HG03108 (cell line): ENCODE measurements around the gene OR51Q1.

ENCODE experiments used
- ATAC-seq: cut with Tn5 transposase; IDR thresholded peaks from one replicate; pipeline ENCODE4 v1.9.1; 2021; ENCODE audit warnings: moderate library complexity; ENCODE audit not compliant: unreplicated experiment

Gene OR51Q1, protein sequence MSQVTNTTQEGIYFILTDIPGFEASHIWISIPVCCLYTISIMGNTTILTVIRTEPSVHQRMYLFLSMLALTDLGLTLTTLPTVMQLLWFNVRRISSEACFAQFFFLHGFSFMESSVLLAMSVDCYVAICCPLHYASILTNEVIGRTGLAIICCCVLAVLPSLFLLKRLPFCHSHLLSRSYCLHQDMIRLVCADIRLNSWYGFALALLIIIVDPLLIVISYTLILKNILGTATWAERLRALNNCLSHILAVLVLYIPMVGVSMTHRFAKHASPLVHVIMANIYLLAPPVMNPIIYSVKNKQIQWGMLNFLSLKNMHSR

DNA sequence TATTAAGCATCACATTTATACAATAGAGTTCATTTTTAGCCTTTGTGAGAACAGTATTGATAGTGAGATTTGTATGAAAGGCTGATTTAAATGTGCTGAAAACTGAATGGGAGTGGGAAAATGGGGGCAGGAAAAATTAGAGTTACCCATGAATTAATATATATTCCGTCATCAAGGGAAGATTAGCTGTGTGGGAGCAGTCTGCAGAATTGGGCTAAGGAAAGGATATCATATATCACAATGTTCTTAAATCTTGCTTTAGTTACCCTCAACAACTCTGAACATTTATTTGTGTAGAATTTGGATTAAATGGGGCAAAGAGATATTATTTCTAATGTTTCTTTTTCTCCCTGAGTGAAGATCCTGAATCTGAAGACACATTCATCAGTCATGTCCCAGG is at the start of gene OR51Q1:
TSS of gene OR51Q1 (plus strand) at position 301 of the 400 bp plus-strand sequence. CDS start at position 391, 90 bp downstream.
- no peak for ATAC-seq

GRCh38 chr11:5380740-5381342 is 41.1 kb upstream of the OR51Q1 start:
- peak; percentile 83 for ATAC-seq

DNA sequence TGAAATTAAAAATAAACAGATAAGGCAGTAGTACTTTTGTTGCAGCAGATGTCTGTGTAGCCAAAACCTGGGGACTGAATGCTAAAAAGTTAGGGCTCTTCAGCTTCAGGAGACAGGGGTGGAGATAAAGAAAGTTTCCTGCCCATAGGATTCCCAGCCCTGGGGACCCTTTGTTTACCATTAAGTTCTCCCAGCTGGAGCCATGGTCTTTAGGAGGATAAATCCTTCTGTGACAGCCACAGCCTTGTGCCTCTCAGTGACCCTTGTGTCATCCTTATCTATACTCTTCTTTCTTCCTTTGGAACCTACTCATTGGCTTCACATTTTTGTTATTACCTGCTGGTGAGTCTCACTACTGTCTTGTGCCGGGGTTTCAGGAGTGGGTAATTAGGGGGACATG is 38.3 kb upstream of the OR51Q1 start, which contains the start of gene OR51M1:
TSS of gene OR51M1 (plus strand) at position 237 of the 400 bp plus-strand sequence. CDS start 5,587 bp downstream, outside the sequence.
- ATAC-seq = no peak

GRCh38 chr11:5384335-5384734 is 37.6 kb upstream of the OR51Q1 start:
- no peak for ATAC-seq

DNA sequence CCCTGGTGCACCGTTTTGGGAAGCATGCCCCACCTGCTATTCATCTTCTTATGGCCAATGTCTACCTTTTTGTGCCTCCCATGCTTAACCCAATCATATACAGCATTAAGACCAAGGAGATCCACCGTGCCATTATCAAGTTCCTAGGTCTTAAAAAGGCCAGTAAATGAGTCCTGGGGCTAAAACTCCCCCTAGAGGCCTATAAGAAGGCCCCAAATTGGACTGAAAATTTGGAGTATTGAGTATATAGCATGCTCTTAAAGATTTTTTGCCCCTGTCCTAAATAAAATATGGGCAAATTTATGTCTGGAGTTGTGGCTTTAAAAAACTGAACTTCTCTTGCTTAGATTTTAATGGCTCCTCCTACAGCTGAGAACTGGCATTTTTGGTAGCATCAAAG is 31.7 kb upstream of the OR51Q1 start:
- no peak for ATAC-seq

GRCh38 chr11:5394091-5394490 is 27.8 kb upstream of the OR51Q1 start:
- no peak for ATAC-seq

DNA sequence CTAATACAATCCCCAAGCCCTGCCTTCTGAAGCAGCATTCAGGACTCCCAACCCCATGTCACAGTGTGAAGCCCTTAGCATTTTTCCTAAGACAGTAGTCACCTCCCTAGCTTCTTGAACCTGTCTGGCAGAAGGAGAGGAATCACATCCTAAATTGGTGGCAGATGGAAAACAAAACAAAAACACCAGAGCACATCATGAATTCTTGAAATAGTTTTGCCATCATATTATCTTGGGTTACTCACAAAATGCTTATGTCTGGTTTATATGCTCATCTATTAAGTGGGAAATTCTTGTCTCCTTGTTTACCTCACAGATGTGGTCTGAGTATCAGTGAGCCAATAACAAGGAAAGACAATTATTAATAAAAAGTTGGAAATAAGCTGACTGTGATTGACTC is 23.0 kb upstream of the OR51Q1 start:
- no peak for ATAC-seq

DNA sequence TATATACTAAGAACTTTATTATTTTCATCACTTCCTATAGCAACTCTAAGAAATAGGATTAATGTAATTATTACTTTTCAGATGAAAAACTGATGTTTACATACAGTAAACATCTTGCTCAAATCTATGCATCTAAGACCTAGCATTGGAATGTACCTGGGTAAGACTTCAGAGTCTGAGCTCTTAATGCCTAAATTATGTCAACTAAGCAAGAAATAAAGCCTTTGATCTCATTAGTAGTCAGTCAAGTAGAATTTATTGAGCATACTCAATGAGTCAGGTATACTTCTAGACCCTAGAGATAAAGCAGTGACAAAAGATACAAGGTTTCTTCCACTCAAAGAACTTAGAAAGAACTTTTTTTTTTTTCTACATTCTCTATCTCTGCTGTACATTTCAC is 16.7 kb upstream of the OR51Q1 start:
- no peak for ATAC-seq

GRCh38 chr11:5420993-5421392 is 918 bp upstream of the OR51Q1 start:
- ATAC-seq = no peak

DNA sequence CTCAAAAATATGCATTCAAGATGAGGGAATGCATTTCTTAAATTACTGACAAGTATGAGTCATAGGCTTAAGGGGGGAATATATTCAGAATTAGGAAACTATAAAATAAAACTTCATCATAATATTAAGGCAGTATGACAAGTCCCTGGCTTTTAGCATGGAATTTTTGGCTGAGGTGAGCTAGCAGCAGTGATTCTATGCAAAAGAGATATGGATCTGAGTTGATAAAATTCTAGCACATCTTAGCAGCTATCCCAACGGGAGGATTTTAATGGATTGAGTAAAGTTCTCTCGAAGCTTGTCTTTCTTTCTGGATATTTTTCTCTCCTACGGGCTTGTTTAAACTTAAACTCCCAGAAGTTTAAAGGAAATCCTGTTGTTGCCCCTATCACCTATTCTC is 1.2 kb downstream of the OR51Q1 start:
- ATAC-seq = no peak

DNA sequence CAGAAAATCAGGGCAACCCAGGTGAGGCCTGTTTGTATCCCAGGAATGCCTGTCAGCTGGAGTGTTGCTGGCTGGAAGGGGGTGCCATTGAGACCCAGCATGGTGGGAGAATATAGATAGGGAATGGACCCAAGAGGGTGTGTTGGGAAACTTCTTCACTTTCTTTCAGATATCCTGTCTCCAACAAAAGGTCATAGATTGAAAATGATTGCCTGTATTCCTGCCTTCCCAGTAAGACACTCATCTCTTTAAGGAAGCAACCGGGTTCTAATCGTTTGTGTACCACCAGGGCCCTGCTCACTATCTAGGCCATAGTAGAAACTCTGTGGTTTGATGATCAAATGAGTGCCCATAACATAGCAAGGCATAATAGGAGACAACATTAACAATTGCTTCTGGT is 19.5 kb downstream of the OR51Q1 start, which contains the start of gene OR51I1:
TSS of gene OR51I1 (minus strand) at position 101 of the 400 bp plus-strand sequence. CDS start at position 101, 0 bp downstream.
- ATAC-seq = no peak

DNA sequence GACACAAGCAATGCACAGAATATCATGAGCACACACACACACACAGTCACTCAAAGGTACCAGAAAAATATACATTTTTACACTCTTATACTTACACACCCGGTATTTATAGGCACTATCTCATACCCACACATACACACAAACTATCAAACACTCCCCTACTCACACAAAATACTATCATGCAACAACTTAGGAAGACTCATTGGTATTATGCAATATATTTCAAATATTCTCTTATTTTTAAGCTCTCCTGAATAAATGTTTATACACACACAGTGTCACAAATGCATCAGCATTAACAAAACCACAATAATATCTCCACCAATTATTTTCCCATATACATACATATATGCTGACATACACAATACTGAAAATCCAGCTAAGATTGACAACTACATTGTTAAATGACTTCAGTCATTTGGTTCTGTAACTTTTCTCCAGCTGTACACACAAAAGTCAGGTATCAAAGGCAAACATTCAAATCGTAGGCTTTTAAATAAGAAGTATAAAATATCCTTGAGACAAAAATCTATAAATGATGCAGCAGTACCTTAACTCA is 22.0 kb downstream of the OR51Q1 start:
- no peak for ATAC-seq

DNA sequence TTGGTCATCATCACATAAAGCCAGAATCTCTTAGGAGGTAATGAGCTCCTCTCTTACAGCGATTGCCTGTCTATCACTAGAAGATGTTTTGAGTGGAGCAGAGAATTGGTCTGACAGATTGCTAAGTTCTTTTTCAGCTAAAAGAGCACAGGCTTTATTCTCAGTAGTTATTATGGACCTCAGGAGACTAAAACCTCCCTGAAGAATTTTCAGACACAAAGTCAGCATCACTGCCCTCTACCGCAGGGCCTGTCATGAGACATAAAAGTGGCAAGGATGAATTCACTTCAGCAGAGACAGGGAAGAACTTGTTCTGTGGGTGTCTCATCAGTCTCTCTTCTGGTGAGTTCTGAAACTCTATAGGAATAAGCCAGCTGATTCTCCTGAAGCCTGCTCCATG is 27.1 kb downstream of the OR51Q1 start, which contains the start of gene OR51I2:
TSS of gene OR51I2 (plus strand) at position 301 of the 400 bp plus-strand sequence. CDS start 4,166 bp downstream, outside the sequence.
- ATAC-seq = no peak

DNA sequence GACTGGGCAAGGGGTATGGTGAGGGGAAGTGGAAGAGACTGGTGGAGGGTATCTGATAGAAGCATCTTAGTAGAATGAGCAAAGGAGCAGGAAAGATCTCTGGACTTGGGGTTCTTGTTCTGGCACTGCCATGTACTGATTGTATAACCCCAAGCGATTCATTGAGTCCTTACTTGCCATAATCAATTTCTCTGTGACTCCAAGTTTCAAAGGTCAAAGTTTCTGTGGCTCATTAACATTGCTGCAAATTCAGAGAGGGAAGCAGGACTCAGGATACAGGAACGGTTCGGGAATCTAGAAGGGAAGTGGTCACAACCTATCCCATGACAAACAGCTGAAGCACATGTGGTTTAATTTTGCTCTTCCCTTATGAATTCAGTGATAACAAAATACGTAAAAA is 27.5 kb downstream of the OR51Q1 start:
- ATAC-seq = no peak

DNA sequence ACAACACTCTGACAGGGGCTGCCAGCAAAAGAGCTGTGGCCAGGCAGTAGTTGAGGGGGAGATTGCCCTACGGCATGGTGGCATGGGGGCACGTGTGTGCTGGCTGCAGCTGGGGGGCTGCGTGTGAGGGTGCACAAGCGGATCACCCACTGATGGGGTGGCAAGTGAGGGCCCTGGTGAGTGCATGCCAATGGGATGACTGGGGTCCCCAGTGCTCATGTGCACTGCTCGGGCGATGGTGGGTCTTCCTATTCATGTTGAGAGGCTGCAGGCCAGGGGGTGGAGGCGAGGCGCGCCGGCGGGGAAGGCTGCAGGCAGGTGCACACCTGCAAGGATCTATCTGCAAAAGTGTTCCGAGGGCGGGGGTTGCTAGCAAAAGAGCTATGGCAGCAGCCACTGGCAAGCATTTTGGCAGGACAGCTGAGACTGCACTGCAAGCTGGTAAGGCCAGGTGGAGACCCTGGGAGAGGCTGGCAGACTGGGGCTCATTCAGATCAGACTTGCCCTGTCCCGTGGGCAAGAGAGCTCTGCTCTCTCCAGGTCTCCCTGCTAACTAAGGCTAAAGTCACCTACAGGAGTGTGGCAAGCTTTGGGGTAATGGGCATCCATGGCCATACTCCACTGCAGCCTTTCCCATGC is 39.2 kb downstream of the OR51Q1 start:
- no peak for ATAC-seq

GRCh38 chr11:5467527-5467926 is 45.6 kb downstream of the OR51Q1 start:
- no peak for ATAC-seq
